Stimulated activated CD8-positive, alpha-beta memory T cell treated with anti-CD3 and anti-CD28 coated beads, Interleukin-12 subunit alpha, Interleukin-12 subunit beta, amount 100 ng/mL, for 1 hour (primary cell): ENCODE results near the gene ZFAND3.

Experiments used
- DNase-seq: peaks from one replicate; pipeline ENCODE4 v3.0.0-alpha.2; 2020; ENCODE audit warnings: low read depth

ZFAND3 gene

DNA sequence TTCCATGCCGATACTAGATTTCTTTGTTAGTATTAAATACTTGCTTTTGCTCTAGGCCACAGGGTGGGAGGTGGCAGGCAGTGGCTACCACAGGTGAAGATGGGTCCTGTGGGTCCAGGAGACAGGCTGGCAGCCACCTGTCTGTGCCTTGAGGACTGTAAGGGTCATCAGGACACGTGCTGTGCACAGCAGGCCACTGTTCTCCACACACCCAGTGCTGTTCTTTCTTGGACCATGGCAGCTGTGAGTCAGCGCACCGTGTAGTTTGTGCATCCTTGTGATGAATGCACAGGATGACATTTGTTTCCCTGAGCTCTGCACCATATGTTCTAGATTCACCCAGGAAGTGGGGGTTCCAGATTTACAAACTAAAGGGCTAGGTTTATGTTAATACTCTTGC, 317.0 kb downstream of the ZFAND3 start:
- no peak for DNase-seq

- no peak for DNase-seq
These were observed 318.2 kb downstream of the ZFAND3 start for GRCh38 chr6:38137608-38138265.

DNA sequence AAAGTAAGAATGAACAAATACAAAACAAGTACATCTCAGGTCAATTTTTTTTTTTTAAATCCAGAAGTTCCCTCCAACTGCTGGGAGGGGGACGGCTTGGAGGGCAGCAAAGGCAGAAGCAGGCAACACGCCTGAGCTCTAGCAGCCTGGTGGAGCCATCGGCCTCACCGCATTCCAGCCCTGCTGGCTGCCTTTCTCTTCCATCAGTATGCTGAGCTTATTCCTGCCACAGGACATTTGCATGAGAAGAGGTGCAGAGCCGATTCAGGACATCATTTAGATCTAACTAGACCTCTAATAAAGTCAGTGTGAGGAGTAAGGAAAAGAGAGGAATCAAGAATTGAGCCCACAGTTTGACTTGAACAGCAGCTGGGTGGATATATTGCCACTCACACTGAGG, 318.8 kb downstream of the ZFAND3 start:
- DNase-seq = no peak

- no peak for DNase-seq
These were observed 321.6 kb downstream of the ZFAND3 start for GRCh38 chr6:38141085-38141484.

- no peak for DNase-seq
These were observed 322.2 kb downstream of the ZFAND3 start for GRCh38 chr6:38141716-38142115.

DNA sequence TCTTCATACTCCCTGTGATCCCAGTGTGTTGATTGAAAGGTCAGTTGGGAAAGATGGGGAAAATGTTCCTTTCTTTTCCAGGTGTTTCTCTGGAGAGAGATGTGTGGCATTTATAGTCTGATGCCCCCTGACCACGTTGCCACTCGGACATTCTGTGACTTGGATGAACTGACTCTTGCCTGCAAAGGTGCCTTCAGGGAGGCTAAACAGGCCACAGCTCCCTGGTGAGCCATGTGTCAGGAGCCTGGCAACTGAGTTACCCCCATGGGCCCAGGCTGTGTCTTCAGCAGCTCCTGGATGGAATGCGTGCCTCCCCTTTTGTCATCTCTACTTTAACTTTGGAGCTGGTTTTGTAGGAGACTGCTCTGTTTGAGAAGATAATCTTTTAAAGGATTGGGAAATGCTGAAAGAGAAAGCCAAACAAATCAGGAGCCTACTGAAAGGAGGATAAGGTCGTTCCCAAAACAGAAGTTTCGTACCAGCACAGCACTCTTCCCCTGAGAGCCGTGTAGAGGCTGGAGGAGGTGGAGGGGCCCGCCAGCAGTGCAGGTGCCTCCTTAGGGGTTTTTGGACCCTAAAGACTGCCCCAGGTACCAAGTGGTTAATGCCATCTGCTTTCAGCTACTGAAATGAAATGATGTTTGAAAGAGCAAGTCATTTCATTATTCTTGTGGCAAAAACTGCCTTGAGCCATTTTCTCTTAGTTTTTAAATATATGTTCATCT, 322.8 kb downstream of the ZFAND3 start:
- no peak for DNase-seq

GRCh38 chr6:38143191-38144150, 323.9 kb downstream of the ZFAND3 start:
- no peak for DNase-seq

- no peak for DNase-seq
These were observed 324.9 kb downstream of the ZFAND3 start for GRCh38 chr6:38144365-38144945.

GRCh38 chr6:38146021-38146733, 326.6 kb downstream of the ZFAND3 start:
- DNase-seq = no peak

GRCh38 chr6:38146734-38147027, 327.2 kb downstream of the ZFAND3 start:
- no peak for DNase-seq

- no peak for DNase-seq
These were observed 329.1 kb downstream of the ZFAND3 start for GRCh38 chr6:38148606-38149005.

DNA sequence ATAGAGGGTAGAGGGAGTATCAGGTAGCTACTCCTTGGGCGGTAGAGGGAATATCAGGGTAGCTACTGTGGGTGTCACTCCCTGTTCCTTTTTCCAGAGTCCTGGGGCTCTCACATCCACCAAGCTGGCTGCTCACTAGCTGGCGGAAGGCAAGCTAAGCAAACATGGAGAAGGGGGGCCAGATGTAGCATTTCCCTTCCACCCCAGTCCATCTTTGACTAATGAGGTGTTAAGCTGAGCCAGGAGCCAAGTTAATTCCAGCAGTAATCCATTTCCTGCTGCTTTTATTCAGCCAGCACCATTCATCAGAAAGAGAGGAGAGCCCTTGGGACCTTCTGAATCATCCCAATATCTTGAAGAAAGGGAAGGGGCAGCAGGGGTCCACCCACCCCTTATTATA, 330.0 kb downstream of the ZFAND3 start:
- no peak for DNase-seq

GRCh38 chr6:38150021-38150420, 330.5 kb downstream of the ZFAND3 start:
- DNase-seq = no peak

DNA sequence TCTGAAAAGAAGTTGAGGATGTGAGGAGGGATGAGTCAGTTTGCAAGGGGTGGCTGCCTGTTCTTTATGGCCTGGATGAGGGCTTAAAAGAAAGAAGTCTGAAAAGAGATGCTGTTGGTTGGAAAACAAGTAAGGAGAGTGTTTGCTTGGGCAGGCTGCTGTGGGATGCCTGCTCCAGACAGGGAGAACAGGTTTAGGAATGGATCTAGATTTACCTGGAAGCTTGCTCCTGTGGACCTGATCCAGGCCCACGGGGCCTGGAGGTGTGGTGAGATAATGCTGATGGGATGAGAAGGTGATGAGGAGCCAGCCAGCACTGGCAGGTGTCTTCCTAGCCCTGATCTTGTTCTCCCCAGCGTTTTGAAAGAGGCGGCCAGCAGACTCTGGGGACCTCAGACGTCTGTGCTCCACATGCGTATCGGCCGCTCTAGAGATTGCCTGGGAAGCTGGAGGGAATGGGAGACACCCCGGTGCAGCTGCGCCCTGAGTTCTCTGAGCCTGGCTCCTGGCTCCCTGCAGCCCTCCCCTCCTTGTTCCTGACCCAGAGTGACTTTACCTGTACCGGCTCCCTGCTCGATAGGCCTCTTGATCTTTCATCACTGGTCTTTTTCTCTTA, 331.3 kb downstream of the ZFAND3 start:
- DNase-seq = no peak

- DNase-seq = no peak
These were observed 332.3 kb downstream of the ZFAND3 start for GRCh38 chr6:38151580-38152500.

DNA sequence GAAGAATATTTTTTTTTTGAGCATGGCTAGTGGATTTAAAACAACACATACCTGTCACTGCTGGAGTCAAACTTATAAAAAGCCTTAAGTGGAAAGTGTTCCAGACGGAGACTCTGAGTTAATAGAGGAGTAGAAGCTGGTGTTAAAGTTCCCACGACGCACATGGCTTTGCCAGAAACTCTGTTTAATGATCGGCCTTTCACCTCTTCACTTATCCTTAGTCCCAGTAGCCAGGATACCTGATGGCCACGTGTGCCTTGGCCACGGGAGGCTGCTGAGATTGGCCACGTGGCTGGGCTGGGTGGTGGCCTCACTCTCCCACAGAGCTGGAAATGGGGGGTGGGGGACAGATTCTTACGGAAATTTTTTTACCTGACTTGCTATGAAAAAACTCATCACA, 333.1 kb downstream of the ZFAND3 start:
- no peak for DNase-seq

DNA sequence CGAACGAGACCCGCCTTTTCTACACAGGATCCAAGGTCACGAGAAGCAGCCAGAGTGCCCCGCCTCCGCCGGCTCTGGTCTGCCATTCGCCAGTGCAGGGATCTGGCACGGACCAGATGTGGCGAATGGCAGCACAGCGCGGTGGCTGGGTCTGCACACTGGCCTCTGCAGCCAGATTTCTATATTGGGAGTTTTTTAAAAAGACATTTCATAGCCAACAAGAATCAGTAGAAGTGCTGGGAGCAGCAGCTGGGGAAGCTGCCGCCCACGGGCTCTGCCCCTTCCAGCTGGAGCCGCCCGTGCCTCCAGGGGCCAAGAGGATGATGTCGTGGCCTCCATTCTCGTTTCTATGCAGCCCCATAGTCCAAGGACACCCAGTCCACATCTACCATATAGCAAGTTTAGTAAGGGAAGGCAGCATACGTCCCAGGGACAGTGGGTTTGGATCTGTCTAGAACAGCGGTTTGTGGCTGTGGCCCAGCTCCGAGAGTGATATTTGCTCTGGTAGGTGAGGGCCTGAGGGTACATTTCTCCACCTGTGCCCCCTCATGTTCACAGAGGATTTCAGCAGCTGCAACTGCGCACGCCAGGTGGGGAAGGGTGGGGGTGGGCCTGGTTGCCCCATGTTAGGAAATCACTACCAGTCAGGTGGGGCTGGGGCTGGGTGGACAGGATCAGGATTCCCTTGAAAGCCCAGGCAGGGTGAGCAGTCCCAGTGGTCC, 333.7 kb downstream of the ZFAND3 start:
- no peak for DNase-seq

DNA sequence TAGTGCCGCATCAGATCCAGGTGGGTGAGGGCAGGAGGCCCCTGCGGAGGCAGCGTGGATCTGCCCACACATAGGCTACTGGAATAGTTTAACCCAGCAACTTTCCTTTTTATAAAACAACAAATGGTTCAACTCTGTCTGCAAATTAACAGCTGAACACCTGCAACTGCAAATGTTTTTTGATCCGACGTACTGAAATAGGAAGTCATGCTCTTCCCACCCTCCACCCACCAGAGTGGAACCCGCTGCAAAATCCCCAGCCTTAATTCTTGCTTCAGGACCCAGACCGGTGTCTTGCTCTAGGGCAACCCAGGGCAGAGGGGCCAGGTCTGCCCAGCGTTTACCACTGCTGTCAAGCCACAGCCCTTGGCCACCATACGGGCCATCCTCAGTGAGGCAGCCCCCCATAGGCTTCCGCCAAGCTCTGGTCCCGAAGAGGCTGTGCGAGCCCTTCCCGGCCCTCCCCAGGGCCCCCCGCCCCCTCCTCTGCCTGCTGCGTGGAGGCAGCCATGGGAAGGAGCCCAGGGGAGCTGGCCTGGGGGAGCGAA, 334.3 kb downstream of the ZFAND3 start:
- no peak for DNase-seq

DNA sequence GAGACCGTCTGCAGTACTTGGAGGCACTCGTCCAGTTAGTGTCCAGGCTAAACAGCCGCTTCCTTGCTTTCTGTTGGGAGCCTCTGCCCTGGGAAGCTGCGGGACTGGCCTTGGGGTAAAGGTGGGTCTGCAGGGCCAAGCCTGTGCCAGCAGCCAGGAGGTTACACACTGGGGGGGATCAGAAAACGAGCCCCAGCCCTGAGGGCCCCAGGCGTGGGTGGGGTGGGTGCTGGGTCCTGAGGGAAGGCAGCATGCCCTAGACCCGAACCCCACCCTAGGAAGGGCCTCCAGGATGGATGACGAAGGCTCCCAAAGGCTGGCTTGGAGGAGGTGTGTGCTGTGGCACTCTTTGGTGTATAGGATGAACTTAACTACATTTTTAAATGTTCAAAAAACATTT, 335.2 kb downstream of the ZFAND3 start:
- DNase-seq = no peak
